ENCODE measurements around the gene CCNL2. TPM values are rescaled to one million over a fixed set of nuclear protein-coding genes. Genes with fewer than 3 reads are reported as not detected.

The CCNL2 gene
- total and polyA plus RNA-seq, 2 donors (not counting 1 experiment from before 2014, with no cell fraction given), result 263 to 347 TPM

GRCh38 chr1:1435106-1435903 is 36.2 kb upstream of the CCNL2 start, which contains the start of gene VWA1:
Gene VWA1, plus strand, starts transcription at chr1:1435690. Its CDS starts 59 bp downstream, at chr1:1435749.
- Mint-ChIP-seq H3K27me3 (peaks cover 20% of the 10 kb centered on the region), H3K4me3 (peak within 1 kb of the TSS; percentile 64), H3K9me3 (ENCODE audit: insufficient read depth) (no peaks in the 10 kb centered on the region), H3K4me1 (peaks cover 12% of the 10 kb centered on the region), H3K27ac (peak within 1 kb of the TSS; percentile 50)
- H3K9ac ChIP-seq (ENCODE audit: low read length), result peak within 1 kb of the TSS; percentile 31
- H3K4me1 ChIP-seq (ENCODE audit: control insufficient read depth in 2 of 2, insufficient read depth in 2 of 2, low read length in 2 of 2), result peaks cover 35% of the 10 kb centered on the region in 2 donors
- H3K9me3 ChIP-seq (ENCODE audit: control extremely low read depth in 1 of 3, control insufficient read depth in 2 of 3, insufficient read depth in 1 of 3, low read length in 2 of 3), result peaks cover 0 to 31% (median 0%) of the 10 kb centered on the region in 3 donors
- 7% methylated on average over 89 of the region's 89 CpGs for WGBS (ENCODE audit: insufficient coverage)
- peak within 1 kb of the TSS; percentile 86 for H3K4me2 ChIP-seq (replicated peaks; ENCODE audit: low read depth, low read length, poor library complexity, severe bottlenecking)
- ATAC-seq (ENCODE audit: low read depth), result peak; percentile 92
- H3K36me3 ChIP-seq (replicated peaks in 1 of 2; ENCODE audit: control extremely low read depth in 1 of 2, control insufficient read depth in 1 of 2, extremely low read depth in 1 of 2, insufficient read depth in 2 of 2, low read length in 1 of 2), result no peaks in the 10 kb centered on the region
- no peaks in the 10 kb centered on the region for H3K79me2 ChIP-seq (ENCODE audit: control insufficient read depth, insufficient read depth, low read length)
- ChIA-PET CTCF (no interaction called here), POLR2A (no interaction called here)
- peak within 1 kb of the TSS in 3 of 5 experiments; percentile 21 to 41 (median 40) for H3K4me3 ChIP-seq (ENCODE audit: control extremely low read depth in 1 of 5, extremely low read depth in 1 of 5, insufficient read depth in 1 of 5, low read depth in 2 of 5, low read length in 4 of 5)
- no peak for TF ChIP-seq CTCF (IDR thresholded peaks at IDR 0.05)
- TF ChIP-seq EZH2 (IDR thresholded peaks at IDR 0.05; ENCODE audit: borderline replicate concordance, insufficient read depth, low read depth, low read length, poor library complexity, severe bottlenecking), result no peak
- H3K27ac ChIP-seq (ENCODE audit: low read length in 2 of 2), result no peak within 1 kb of the TSS
- DNase-seq, result peak; percentile 79
- peaks cover 0 to 70% (median 33%) of the 10 kb centered on the region in 4 experiments for H3K27me3 ChIP-seq (replicated peaks in 1 of 4; ENCODE audit: control extremely low read depth in 1 of 4, control insufficient read depth in 3 of 4, insufficient read depth in 4 of 4, low read length in 3 of 4)
- H4K20me1 ChIP-seq (ENCODE audit: control insufficient read depth, insufficient read depth, low read length, poor library complexity, severe bottlenecking), result no peaks in the 10 kb centered on the region
- peak within 1 kb of the TSS; percentile 33 for H2AFZ ChIP-seq (ENCODE audit: insufficient read depth, low read depth, low read length, poor library complexity, severe bottlenecking)
- intact Hi-C loops (cut with micrococcal nuclease), result no loop called here

- Histone ChIP-seq H3K9me3 (ENCODE audit: control extremely low read depth in 1 of 3, control insufficient read depth in 2 of 3, insufficient read depth in 1 of 3, low read length in 2 of 3) (peaks cover 0 to 31% (median 0%) of the 10 kb centered on the region in 3 donors), H3K79me2 (ENCODE audit: control insufficient read depth, insufficient read depth, low read length) (no peaks in the 10 kb centered on the region), H2AFZ (ENCODE audit: insufficient read depth, low read depth, low read length, poor library complexity, severe bottlenecking) (no peak overlapping the region), H3K36me3 (replicated peaks in 1 of 2; ENCODE audit: control extremely low read depth in 1 of 2, control insufficient read depth in 1 of 2, extremely low read depth in 1 of 2, insufficient read depth in 2 of 2, low read length in 1 of 2) (no peaks in the 10 kb centered on the region), H3K4me3 (ENCODE audit: control extremely low read depth in 1 of 5, extremely low read depth in 1 of 5, insufficient read depth in 1 of 5, low read depth in 2 of 5, low read length in 4 of 5) (no peak overlapping the region), H3K27ac (ENCODE audit: low read length in 2 of 2) (no peak overlapping the region), H3K9ac (ENCODE audit: low read length) (no peak overlapping the region), H4K20me1 (ENCODE audit: control insufficient read depth, insufficient read depth, low read length, poor library complexity, severe bottlenecking) (no peaks in the 10 kb centered on the region), H3K4me2 (replicated peaks; ENCODE audit: low read depth, low read length, poor library complexity, severe bottlenecking) (peak overlapping the region; percentile 86), H3K27me3 (replicated peaks in 1 of 4; ENCODE audit: control extremely low read depth in 1 of 4, control insufficient read depth in 3 of 4, insufficient read depth in 4 of 4, low read length in 3 of 4) (peaks cover 0 to 71% (median 33%) of the 10 kb centered on the region in 4 experiments), H3K4me1 (ENCODE audit: control insufficient read depth in 2 of 2, insufficient read depth in 2 of 2, low read length in 2 of 2) (peaks cover 35% of the 10 kb centered on the region in 2 donors)
- no peak for DNase-seq
- no peak for TF ChIP-seq CTCF (IDR thresholded peaks at IDR 0.05)
- TF ChIP-seq EZH2 (IDR thresholded peaks at IDR 0.05; ENCODE audit: borderline replicate concordance, insufficient read depth, low read depth, low read length, poor library complexity, severe bottlenecking), result no peak
- ChIA-PET POLR2A (no interaction called here), CTCF (no interaction called here)
- 72% methylated on average over 3 of the region's 4 CpGs for WGBS (ENCODE audit: insufficient coverage)
- no peak for ATAC-seq (ENCODE audit: low read depth)
- intact Hi-C loops (cut with micrococcal nuclease), result no loop called here
- H3K27ac Mint-ChIP-seq, result peak overlapping the region; percentile 50
- peaks cover 24% of the 10 kb centered on the region for H3K27me3 Mint-ChIP-seq
- H3K4me3 Mint-ChIP-seq, result peak overlapping the region; percentile 64
- peaks cover 12% of the 10 kb centered on the region for H3K4me1 Mint-ChIP-seq
- no peaks in the 10 kb centered on the region for H3K9me3 Mint-ChIP-seq (ENCODE audit: insufficient read depth)
Measured at GRCh38 chr1:1434824-1435105, 35.6 kb upstream of the CCNL2 start.
